Stimulated activated naive CD4-positive, alpha-beta T cell treated with Interleukin-2 at 50 U/mL for 16 hours (primary cell): ENCODE results near the gene SCML2.
A peak's percentile ranks its signal among the peaks of the same experiment; 100 is the strongest.
"Not testable (repeated sequence)": the region's sequence is repeated elsewhere in the genome, so short reads cannot be mapped to it uniquely, and the experiment has no call there.

ENCODE experiments used
- DNase-seq: peaks from one replicate; lab custom pipeline; 2025; lab: John Stamatoyannopoulos, UW

SCML2 gene

DNA sequence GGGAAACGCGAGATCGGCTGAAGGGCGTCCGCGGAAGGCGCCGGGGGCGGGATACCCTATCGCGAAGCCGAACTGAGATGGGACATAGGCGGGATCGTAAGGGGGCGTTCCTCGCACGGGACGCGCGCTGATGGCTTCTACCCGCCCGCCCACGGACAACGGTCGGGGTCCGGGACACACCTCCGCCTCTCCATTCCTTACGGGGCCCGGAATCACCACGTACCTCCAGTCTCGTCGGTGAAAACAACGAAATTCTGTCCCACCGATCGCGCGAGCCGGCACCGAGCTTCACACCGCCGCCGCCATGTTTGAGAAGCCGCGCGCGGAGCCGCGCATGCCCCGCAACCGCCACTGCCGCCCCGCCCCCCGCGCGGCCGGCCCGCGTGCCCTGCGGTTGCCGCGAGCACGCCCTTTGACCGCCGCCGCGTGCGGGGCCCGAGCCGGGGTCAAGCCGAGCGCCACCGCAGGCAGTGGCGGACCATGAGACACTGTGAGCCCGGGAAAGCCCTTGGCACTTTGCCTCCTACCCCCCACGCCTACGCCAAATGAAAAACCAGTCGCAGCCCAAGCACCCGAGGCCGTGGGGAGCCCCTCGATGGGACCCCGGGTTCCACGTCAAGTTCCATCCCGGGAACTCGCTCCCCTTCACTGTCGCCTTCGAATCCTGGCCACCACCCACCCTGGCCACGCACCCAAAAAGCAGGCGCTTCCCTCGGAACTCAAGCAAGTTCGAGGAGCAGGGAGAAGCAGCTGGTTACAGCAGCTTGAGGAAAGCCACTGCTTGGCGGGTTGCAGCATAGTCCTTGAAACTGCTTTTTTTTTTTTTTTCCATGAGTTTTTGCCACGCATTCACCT, at the start of gene SCML2:
TSS of gene SCML2 (minus strand) at position 320 of the 855 bp plus-strand sequence. CDS start 20,617 bp downstream, outside the sequence.
- DNase-seq = peak; percentile 14

DNA sequence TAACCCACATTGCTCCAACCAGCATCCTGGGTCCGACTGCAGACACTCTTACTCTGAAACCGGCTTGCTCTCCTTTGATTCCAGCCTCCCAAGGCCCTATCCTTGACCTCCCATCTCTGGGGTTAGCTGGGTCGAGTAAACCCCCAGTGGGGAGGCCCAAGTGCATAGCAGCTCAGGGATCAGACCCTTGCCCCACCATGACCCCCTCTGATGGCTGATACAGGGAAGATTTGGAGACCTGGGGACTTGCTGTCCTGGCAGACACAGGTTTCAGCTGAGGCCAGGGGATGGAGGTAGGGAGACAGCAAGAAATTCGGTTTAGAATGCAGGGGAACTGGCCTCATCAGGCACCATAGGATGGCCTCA, 47.3 kb upstream of the SCML2 start:
- DNase-seq = no peak

DNA sequence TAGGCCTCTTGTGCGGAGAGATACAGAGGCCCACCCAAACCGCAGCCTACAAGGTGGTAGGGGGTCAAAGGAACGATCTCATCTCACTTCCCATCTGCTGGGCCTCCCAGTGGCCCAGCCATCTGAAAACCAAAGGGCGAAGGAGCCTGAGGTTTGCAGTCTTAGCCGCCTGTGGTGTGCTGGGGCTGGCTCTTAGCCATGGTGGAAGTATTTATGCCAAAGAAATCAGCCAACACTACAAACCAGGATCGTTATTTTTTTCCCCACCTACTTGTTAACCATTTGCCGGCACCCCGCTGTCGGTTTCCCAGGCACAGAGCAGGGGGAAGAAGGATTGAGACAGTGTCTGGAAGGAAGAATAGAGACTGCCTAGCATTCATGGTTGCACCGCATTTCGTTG, 40.0 kb upstream of the SCML2 start:
- DNase-seq = no peak

DNA sequence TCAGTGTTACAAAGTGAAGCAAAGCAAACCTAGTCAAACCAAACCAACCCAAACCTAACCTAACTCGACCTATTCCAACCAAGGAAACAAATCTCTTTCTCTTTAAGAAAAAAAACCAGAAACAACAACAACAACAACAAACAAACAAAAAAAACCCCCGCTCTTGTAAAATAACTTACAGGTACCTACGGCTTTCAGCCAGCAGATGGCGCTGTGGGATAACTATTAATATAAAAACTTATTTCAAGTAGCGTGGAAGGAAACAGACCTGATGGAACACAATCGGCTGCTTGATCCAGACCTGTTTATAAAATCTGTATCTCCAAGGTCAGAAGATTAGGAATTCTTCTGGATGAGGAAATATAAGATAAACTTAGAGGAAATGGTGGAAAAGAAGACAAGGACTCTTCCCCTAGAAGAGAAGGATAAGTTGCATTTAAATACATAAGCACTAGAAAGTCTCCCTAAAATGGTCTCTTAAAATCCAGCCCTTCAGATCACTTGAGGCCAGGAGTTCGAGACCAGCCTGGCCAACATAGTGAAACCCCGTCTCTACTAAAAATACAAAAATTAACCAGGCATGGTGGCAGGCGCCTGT, 36.6 kb upstream of the SCML2 start:
- DNase-seq = peak; percentile 31

DNA sequence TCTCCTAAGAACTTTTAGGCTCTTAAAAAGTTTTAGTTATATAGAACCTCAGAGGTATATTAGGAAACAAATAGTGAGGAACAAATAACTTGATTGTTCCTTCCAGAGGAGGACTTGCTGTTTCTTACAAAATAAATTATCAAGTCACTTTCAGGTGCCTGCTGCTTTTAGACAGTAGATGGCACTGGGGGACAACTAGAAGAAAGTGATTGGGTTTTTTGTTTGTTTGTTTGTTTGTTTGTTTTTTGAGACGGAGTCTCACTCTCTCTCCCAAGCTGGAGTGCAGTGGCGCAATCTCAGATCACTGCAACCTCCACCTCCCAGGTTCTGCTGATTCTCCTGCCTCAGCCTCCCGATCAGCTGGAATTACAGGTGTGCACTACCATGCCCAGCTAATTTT, 35.5 kb upstream of the SCML2 start:
- DNase-seq = no peak

DNA sequence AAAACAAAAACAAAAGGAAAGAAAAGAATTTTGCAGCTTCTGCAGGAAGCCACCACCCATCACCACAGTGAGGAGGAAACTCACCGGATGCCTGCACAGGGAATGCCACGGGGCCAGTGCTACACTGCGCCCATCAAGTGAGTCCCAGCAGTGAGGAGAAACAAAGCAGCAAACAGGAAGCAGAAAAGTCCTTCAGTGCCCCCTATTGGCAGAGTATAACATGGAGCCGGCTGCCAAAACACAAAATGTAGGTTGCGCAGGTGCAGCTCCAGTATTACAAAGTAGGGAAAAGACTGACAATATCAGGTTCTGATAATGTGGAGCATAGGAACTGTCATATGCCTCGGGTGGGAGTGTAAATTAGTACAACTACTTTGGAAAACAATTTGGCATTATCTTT, 23.3 kb upstream of the SCML2 start:
- peak; percentile 0 for DNase-seq

DNA sequence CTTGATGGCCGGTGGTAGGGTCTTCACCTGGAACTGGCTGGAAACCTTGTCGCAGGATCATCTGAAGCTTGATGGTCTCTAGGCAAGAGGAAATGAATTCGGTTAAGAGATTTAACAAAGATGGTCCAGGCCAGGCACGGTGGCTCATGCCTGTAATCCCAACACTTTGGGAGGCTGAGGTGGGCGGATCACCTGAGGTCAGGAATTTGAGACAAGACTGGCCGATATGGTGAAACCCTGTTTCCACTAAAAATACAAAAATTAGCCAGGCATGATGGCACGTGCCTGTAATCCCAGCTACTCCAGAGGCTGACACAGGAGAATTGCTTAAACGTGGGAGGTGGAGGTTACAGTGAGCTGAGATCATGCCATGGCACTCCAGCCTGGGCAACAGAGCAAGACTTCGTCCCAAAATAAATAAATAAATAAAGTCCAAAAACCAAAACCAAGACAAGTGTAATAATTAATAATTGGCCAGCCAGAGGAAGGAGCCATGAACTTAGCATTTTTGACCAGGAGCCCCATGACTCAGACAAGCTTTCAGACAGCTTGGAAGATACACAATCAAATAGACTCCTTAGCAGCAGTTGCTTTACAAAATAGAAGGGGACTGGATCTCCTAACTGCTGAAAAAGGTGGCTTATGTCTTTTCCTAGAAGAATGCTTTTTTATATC, 20.8 kb upstream of the SCML2 start:
- not testable (repeated sequence) for DNase-seq

DNA sequence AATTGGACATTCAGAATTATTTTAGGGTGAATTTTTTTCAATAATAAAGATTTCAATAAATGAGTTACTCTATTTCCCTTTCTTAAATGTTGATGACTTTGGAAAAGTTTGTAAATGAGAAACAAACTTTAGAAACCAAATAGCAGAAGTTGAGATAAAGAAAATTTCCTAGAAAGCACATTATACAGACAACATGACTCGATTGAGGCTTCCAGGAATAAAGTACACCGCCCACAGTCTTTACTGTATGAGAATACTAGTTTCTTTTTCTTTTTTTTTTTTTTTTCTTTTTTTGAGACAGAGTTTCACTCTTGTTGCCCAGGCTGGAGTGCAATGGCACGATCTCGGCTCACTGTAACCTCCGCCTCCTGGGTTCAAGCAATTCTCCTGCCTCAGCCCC, 14.6 kb upstream of the SCML2 start:
- DNase-seq = not testable (repeated sequence)

DNA sequence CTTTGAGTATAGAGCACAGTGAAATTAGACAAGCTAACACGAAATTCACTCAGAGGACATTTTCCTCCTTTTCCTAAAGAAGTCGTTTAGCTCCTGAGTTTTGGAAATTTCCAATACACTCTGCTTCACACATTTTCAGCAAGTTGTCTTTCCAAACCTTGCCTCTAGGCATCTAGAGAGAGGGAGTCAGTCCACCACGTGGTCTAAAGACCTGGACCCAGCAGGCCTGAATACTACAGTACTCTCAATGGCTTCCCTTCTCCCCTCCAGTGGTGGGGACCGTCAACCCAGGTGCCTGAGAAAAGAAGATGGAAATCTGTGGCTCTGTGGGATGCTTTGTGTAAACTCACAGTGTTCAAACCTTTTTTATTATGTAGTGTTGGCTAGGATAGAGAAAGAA, 13.9 kb upstream of the SCML2 start:
- no peak for DNase-seq

DNA sequence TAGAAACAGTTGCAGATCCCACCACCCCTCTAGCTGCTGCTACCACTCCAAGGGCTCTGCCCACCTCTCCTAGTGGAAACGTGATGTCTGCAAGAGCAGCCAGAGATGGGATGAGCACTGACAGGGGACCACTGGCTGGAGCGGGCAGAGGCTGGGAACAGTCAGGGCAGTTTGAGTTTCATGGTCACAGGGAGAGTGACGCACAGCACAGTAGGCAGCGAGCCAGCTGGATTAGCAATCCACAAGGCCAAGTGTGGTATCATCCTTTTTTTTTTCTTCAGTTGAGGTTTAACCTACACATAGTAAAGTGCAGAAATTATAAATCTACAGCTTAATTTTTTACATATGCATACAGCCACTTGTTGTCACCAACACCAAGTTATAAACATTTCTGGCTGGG, 6.4 kb upstream of the SCML2 start:
- DNase-seq = no peak

DNA sequence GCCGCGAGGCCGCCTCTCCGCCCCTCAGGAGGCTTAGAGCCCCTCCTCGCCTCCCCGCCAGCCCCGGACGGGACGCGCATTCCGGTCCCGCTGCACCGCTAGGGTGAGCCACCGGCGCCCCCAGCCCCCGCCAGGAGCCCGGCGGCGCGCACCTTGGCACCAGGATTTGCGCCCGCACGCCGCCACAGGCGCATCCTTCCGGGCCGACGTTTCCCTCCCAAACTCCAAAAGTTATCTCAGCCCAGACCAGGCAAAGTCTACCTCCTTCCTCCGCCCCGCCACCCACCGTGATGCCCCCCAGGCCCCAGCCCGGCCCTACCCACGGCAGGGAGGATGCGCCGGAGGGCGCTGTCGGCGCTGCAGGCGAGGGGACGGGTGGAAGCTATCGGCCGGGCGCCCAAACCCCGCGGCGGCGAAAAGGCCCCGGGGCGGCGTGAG, 538 bp downstream of the SCML2 start:
- peak; percentile 1 for DNase-seq

DNA sequence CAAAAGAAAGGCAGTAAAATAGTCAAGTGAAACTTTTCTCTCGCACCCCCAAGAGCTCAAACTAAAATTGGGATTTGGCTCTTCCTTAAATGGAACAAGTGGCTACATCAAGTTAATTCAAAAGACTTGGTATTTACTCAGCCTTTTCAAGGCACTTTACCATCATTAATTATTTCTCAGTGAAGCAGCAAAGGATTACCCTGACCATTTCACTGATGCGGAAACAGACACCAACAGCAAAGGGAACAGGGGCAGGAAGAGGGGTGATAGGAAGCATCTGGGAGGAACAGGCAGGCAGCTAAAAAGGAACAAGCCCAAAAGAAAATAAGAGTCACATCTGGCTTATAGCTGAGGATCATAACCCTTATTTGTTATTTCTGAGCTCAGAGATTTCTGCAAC, 2.7 kb downstream of the SCML2 start:
- no peak for DNase-seq

DNA sequence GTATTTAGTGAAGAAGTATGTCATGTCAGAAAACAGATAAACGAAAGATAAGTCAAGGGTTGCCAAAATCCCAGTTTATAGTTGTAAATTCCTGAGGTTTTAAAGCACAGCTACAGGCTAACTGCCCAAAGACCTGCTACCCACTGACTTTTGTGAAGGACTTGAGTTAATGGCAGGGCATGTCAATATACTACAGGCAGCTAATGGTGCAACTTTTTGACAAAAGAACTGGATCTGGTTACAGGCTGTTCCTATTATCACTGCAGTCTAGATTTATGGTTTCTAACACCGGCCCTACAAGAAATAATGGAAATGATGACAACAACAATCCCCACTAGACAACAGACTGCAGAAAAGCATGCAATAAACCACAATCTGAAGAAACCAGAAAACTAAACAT, 6.4 kb downstream of the SCML2 start:
- no peak for DNase-seq

DNA sequence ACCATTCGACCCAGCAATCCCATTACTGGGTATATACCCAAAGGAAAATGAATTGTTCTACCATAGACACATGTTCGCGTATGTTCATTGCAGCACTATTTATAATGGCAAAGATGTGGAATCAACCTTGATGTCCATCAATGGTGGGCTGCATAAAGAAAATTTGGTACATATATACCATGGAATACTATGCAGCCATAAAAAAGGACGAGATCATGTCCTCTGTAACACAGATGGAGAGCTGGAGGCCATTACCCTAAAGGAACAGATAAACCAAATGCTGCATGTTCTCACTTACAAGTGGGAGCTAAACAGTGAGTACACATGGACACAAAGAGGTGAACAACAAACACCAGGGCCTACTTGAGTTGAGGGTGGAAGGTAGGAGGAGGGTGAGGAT, 45.1 kb downstream of the SCML2 start:
- no peak for DNase-seq

DNA sequence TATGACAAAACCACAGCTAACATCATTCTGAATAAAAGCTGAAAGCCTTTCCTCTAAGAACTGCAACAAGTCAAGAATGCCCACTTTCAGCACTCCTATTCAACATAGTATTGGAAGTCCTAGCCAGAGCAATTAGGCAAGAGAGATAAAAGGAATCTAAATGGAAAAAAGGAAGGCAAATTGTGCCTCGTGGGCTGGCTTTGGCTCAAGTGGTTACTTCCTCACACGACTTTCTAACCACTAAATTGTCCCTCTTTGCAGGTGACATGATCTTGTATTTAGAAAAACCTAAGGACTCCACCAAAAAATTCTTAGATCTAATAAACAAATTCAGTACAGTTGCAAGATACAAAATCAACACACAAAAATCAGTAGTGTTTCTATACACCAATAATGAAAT, 57.2 kb downstream of the SCML2 start:
- no peak for DNase-seq

DNA sequence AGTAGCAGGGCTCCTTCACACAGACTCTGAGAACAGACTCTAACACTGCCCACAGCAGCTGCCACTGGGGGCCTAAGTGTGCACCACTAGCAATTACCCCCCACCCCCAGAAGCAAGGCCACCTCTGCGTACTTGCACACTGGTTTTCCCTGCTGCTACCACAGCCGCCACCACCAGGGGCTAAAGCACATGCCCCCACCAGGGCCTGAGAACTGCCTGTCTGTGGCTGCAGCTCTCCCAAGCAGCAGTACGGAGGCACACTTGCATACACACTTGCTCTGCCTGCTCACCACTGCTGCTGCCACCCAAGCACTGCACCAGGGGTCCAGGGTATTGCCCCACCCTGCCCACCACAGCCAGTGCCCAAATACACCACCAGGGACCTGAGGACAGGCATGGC, 59.6 kb downstream of the SCML2 start:
- DNase-seq = no peak

DNA sequence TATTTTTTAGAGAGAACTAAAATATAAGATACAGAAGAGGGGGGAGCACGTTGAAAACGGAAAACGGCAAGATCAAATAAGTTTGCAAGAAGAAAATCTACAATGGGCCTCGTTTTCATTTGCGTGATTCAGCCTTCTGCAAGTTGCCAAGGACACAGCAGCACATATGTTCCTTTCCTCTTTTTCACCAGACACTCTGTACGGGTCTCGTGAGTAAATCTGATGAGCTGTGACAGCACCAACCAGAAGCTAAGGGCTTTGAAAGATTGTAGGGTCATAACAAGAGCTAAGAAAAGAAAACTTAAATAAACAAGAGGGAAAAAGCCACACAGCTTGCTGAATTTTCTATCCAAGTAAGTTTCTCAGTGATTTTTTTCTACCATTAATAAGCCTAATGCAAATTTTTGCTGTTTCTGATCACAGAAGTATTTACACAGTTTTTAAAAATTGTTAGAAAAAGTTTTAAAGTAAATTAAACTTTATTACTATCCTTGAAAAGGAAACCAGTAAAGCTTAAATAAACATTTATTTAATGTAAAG, 63.4 kb downstream of the SCML2 start:
- DNase-seq = no peak

DNA sequence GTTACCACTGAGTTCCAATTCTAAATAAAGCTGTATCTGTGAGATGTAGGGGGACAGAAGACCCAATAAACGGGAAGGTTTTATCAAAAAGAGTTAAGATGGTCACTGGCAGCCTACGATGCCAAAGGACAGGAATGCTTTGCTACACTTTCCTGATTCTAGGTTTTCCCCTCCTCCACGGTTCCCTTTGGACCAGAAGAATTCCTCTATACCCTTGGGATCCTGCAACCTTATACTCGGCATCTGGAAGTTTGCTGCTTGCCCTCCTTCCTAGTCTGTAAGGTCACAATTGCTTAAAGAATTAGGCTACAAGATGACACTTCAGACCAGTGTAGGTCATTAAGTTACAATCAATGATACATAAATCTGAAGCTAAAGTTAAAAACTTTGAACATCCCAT, 64.3 kb downstream of the SCML2 start:
- no peak for DNase-seq

DNA sequence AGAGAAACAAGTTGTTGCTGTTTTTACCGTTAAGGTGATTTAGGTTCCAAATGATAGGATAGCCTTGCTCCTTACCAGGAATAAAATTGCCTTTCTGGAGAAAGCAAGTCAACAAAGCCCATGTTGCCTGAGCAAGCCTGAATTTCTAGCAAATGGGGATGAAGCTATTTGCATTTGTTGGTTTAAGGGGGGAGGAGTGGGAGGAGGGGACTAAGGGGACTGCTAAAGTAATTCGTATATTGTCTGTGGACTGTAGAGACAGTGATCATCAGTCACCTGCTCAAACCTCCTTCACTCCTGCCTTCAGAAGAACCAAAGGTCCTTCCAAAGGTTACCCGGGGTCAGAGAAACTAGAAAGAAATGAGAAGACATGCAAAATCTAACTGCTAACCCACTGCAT, 65.8 kb downstream of the SCML2 start:
- DNase-seq = no peak

DNA sequence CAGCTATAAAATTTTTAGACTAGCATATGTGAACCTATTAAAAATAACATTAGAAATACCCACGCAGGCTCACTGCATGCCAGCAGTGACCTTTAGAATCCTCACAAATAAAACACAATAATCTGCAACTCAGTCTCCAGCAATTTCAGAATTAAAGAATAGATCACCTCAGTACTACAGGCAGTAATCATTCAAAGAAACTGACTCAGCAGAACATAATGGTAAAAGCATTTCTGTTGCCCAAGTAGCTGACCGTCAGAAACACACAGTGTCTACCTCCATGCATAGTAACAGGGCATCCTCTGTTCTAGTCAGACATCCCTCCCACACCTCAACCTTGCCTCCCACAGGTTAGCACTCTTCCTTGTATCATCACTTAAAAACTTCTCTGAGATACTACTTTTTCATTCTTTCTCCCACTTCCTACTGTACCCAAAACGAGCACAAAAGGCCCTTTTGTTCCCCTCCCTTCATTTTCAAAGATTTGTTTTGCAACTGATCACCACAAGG, 68.1 kb downstream of the SCML2 start:
- no peak for DNase-seq

DNA sequence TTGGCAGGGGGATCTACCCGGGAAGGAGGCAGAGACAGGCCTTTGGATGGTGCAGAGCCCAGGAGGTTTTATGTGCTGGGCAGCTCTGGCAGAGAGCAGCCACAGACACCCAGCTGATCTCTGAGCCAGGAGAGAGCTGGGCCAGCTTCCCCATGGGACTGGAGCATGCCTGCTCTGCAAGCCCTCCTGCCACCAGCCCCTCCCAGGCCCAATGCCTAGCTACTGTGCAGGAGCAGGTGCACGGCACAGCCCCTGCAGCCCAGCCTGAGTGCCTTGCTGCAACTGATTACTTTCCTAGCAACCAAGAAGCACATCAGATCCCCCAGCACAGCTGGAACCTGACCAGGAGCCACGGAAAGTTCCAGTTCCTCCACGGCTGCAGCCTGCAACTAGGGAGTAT, 76.0 kb downstream of the SCML2 start:
- DNase-seq = no peak

DNA sequence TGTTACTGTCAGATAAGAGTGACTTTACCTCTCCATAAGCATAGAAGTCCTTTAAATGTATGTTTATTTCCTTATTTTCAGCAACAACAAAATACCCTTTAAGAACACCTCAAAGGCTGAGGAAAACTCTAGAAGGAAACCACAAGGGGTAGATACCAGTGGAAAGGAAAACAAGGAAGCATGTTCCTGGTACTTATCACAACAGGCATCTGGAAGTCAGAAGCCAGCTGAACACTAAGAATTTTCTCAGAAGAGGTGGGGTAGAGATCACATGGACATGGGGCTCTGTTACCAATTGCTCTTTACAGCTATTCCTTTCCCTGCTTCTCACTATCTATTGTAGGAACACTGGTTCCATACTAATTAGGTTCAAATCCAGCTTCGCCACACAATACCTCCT, 82.3 kb downstream of the SCML2 start:
- no peak for DNase-seq

DNA sequence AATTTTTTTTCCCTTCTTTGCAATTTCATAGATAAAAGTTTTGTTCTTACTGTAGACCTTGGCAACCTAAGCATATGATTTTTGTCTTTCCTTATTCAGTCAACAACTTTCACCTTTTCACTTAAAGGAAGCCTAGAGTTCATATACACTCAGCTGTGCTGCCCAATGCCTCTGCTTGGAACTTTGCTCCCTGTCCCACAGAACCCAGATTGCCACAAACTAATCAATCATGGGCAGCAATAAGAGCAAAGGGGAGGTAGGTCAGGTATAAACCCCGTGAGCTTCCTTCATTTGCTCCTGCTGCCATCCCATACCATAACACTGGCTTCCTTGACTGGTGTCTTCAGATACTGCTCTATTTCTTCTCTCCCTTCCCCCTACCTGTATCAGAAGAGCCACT, 82.8 kb downstream of the SCML2 start:
- no peak for DNase-seq
